ENCODE results near the gene KRTAP19-2.

- no peak for TF ChIP-seq POLR2A (IDR thresholded peaks at IDR 0.05)
- peak in 2 of 3 experiments; percentile 43 to 63 for TF ChIP-seq CTCF (IDR thresholded peaks at IDR 0.05)
Measured at GRCh38 chr21:30463713-30464112, 23.5 kb downstream of the KRTAP19-2 start.
